HepG2 (cell line): ENCODE results near the gene POFUT2. TPM values are rescaled to one million over a fixed set of nuclear protein-coding genes. Genes with fewer than 3 reads are reported as not detected.

ENCODE experiments used
- DDIT3 ChIP-seq: sonication (generic); formaldehyde crosslinking; IDR thresholded peaks from 2 replicates; pipeline ENCODE4 v1.4.0; 2020; ENCODE audit warnings: mild to moderate bottlenecking, missing genetic modification reagents
- GLI4 ChIP-seq: sonication (generic); formaldehyde crosslinking; IDR thresholded peaks from 2 replicates; pipeline ENCODE4 v1.5.1; 2020; ENCODE audit warnings: missing genetic modification reagents, mild to moderate bottlenecking, moderate library complexity, borderline replicate concordance
- JUN ChIP-seq: sonication (generic); formaldehyde crosslinking; IDR thresholded peaks from 2 replicates; pipeline ENCODE4 v1.4.0; 2020; ENCODE audit warnings: mild to moderate bottlenecking, missing genetic modification reagents
- KDM2A ChIP-seq: sonication (generic); formaldehyde crosslinking; IDR thresholded peaks from 2 replicates; pipeline ENCODE4 v1.4.0; 2020; ENCODE audit warnings: low read depth, missing genetic modification reagents, borderline replicate concordance
- NAIF1 ChIP-seq: sonication (generic); formaldehyde crosslinking; IDR thresholded peaks from 2 replicates; pipeline ENCODE4 v1.5.0; 2020; ENCODE audit warnings: mild to moderate bottlenecking, missing genetic modification reagents, borderline replicate concordance
- NR2F2 ChIP-seq: IDR thresholded peaks from 2 replicates; pipeline ENCODE4 v1.6.1; 2012; ENCODE audit warnings: low read depth, inconsistent platforms, borderline replicate concordance
- RFXANK ChIP-seq: IDR thresholded peaks from 2 replicates; pipeline ENCODE4 v1.6.1; 2016
- SMAD1 ChIP-seq: sonication (generic); formaldehyde crosslinking; IDR thresholded peaks from 2 replicates; pipeline ENCODE4 v1.4.0; 2020; ENCODE audit warnings: missing genetic modification reagents, low read depth, mild to moderate bottlenecking, borderline replicate concordance
- SNAPC2 ChIP-seq: sonication (generic); formaldehyde crosslinking; IDR thresholded peaks from 2 replicates; pipeline ENCODE4 v1.8.1; 2022; ENCODE audit warnings: mild to moderate bottlenecking, missing genetic modification reagents
- SNRNP70 ChIP-seq: fragments of 200-400 bp; formaldehyde crosslinking; IDR thresholded peaks from 2 replicates; pipeline ENCODE4 v1.6.1; 2017; ENCODE audit warnings: mild to moderate bottlenecking, low read depth, low read length, moderate library complexity
- SOX13 ChIP-seq, 3 experiments: fragments of 450-650 bp in 1 of 3; sonication (generic) in 1 of 3; formaldehyde crosslinking in 1 of 3; IDR thresholded peaks in 2 of 3; conservative IDR thresholded peaks in 1 of 3; 2 replicates each; pipeline versions ENCODE4 v1.5.0 to v1.6.1; 2016 to 2020; ENCODE audit warnings: antibody characterized with exemption in 1 of 3, mild to moderate bottlenecking in 1 of 3, missing compliant biosample characterization in 1 of 3, missing genetic modification reagents in 1 of 3, moderate library complexity in 1 of 3
- SRY ChIP-seq: sonication (generic); formaldehyde crosslinking; IDR thresholded peaks from 2 replicates; pipeline ENCODE4 v1.8.0; 2022; ENCODE audit warnings: mild to moderate bottlenecking, missing genetic modification reagents
- TRAFD1 ChIP-seq: sonication (generic); formaldehyde crosslinking; IDR thresholded peaks from 2 replicates; pipeline ENCODE4 v1.5.1; 2020; ENCODE audit warnings: missing genetic modification reagents, mild to moderate bottlenecking, borderline replicate concordance
- YEATS2 ChIP-seq: sonication (generic); formaldehyde crosslinking; IDR thresholded peaks from 2 replicates; pipeline ENCODE4 v1.4.0; 2020; ENCODE audit warnings: missing genetic modification reagents, borderline replicate concordance
- ZNF362 ChIP-seq: sonication (generic); formaldehyde crosslinking; IDR thresholded peaks from 2 replicates; pipeline ENCODE4 v1.4.0; 2020; ENCODE audit warnings: missing genetic modification reagents, mild to moderate bottlenecking, borderline replicate concordance
- ZNF776 ChIP-seq: sonication (generic); formaldehyde crosslinking; IDR thresholded peaks from 2 replicates; pipeline ENCODE4 v1.4.0; 2020; ENCODE audit warnings: mild to moderate bottlenecking, missing genetic modification reagents
- ZNF841 ChIP-seq: sonication (generic); formaldehyde crosslinking; IDR thresholded peaks from 2 replicates; pipeline ENCODE4 v1.8.1; 2023; ENCODE audit warnings: missing genetic modification reagents, borderline replicate concordance
- polyA plus RNA-seq, 8 experiments: library from polyadenylated mRNA; depleted of rRNA in 3 of 8; stranded (reverse) in 7 of 8; unstranded in 1 of 8; fragments of >200 nt; fragmentation: Illumina TruSeq in 4 of 8; extraction: Trizol in 4 of 8; gene quantifications; 2 replicates each; pipeline versions ENCODE4 v1.2.1 to v1.2.3, GENCODE V29; 2011 to 2016; ENCODE audit warnings: low read depth in 4 of 8, missing spikeins in 1 of 8, mixed read lengths in 1 of 8; ENCODE audit not compliant: insufficient read depth in 1 of 8
- total RNA-seq, 5 experiments: library from RNA; depleted of rRNA; stranded (reverse); fragments of >200 nt; fragmentation: Illumina TruSeq; extraction: Trizol; gene quantifications; 2 replicates each; pipeline ENCODE4 v1.2.3, GENCODE V29; 2016; ENCODE audit warnings: low read depth in 1 of 5
- TF ChIP-seq, protein P1 (sequence below), 2 experiments: sonication (generic) in 1 of 2; formaldehyde crosslinking in 1 of 2; IDR thresholded peaks; 2 replicates each; pipeline versions ENCODE4 v1.4.0 to v1.6.1; 2018 to 2020; ENCODE audit warnings: missing genetic modification reagents in 2 of 2, borderline replicate concordance in 1 of 2, low read depth in 1 of 2, mild to moderate bottlenecking in 1 of 2, missing biosample characterization in 1 of 2
- TF ChIP-seq, protein P2 (sequence below): sonication (generic); formaldehyde crosslinking; IDR thresholded peaks from 2 replicates; pipeline ENCODE4 v1.8.1; 2022; ENCODE audit warnings: low read depth, mild to moderate bottlenecking, missing genetic modification reagents

POFUT2 gene
- total and polyA plus RNA-seq, 2 of the 13 experiments (the other 11 are each of a cell fraction or from before 2014, with no cell fraction given) = 22.8 to 24.0 TPM

DNA sequence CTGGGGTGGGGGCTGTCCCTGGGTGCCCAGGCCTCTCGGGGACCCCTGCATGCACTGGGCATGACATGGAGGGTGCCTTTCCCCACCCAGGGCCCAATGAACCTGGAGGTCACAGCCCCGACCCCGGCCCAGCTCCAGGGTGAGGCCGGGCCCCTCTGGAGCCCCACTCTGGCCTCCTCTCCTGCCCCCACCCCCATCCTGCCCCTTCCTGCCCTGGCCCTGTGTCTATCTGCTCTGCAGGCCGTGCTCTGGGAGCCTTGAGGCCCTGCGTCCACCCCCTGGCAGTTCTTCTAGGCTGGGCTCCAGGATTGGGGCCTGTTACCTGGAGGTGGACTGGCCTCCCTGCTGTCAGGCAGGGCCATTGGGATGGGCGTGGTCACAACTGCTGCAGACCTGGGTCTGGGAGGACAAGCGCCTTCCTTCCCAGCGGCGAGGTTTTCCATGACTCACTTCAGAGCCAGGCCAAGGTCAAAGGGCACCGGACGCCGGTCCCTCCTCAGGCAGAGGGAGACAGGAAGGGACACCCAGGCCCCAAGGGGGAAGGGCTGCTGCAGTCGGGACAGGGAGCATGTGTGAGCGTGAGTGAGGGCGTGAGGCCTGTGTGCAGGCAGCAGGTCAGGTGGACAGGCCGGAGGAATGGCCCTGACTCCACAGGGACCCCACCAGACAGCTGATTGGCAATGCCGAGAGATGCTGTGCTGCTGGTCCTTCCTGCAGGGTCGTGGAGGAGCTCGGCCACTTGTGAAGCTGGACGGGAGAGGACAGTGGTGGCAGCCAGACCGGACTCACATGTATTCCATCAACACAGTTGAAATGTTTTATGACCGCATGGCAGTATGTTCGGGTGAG, 31.1 kb upstream of the POFUT2 start (continued):
- TF ChIP-seq ZNF362 (CRISPR knock-in tag) = no peak; the same call in 1 of the 2 replicates
- no peak for TF ChIP-seq RFXANK (CRISPR knock-in tag)
- no peak for TF ChIP-seq GLI4 (CRISPR knock-in tag)
- TF ChIP-seq, protein P1, sequence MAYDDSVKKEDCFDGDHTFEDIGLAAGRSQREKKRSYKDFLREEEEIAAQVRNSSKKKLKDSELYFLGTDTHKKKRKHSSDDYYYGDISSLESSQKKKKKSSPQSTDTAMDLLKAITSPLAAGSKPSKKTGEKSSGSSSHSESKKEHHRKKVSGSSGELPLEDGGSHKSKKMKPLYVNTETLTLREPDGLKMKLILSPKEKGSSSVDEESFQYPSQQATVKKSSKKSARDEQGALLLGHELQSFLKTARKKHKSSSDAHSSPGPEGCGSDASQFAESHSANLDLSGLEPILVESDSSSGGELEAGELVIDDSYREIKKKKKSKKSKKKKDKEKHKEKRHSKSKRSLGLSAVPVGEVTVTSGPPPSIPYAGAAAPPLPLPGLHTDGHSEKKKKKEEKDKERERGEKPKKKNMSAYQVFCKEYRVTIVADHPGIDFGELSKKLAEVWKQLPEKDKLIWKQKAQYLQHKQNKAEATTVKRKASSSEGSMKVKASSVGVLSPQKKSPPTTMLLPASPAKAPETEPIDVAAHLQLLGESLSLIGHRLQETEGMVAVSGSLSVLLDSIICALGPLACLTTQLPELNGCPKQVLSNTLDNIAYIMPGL (CRISPR knock-in tag; IDR thresholded peaks at IDR 0.05; ENCODE audit: borderline replicate concordance in 1 of 2, low read depth in 1 of 2) = peak in 1 of 2 experiments; percentile 50; a peak in 1 of 4 replicates
- TF ChIP-seq, protein P2, sequence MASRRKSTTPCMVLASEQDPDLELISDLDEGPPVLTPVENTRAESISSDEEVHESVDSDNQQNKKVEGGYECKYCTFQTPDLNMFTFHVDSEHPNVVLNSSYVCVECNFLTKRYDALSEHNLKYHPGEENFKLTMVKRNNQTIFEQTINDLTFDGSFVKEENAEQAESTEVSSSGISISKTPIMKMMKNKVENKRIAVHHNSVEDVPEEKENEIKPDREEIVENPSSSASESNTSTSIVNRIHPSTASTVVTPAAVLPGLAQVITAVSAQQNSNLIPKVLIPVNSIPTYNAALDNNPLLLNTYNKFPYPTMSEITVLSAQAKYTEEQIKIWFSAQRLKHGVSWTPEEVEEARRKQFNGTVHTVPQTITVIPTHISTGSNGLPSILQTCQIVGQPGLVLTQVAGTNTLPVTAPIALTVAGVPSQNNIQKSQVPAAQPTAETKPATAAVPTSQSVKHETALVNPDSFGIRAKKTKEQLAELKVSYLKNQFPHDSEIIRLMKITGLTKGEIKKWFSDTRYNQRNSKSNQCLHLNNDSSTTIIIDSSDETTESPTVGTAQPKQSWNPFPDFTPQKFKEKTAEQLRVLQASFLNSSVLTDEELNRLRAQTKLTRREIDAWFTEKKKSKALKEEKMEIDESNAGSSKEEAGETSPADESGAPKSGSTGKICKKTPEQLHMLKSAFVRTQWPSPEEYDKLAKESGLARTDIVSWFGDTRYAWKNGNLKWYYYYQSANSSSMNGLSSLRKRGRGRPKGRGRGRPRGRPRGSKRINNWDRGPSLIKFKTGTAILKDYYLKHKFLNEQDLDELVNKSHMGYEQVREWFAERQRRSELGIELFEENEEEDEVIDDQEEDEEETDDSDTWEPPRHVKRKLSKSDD (CRISPR knock-in tag) = no peak
- peak; percentile 47; the same call in 1 of the 2 replicates for TF ChIP-seq YEATS2 (CRISPR knock-in tag)
- TF ChIP-seq SNAPC2 (CRISPR knock-in tag) = 0 out of 2 replicates have a peak, but pooled peaks have one; percentile 52
- TF ChIP-seq ZNF841 (CRISPR knock-in tag) = no peak
- TF ChIP-seq SOX13 (IDR thresholded peaks at IDR 0.05) = no peak
- TF ChIP-seq SOX13 (CRISPR knock-in tag; conservative IDR thresholded peaks at IDR 0.05 in 1 of 2, IDR thresholded peaks at IDR 0.05 in 1 of 2) = peak in 1 of 2 experiments; percentile 58; a peak in 1 of 4 replicates
- 0 out of 2 replicates have a peak, but pooled peaks have one; percentile 41 for TF ChIP-seq JUN (CRISPR knock-in tag)
- TF ChIP-seq TRAFD1 (CRISPR knock-in tag) = no peak
- TF ChIP-seq SRY = no peak; the same call in 1 of the 2 replicates
- peak; percentile 77 for TF ChIP-seq KDM2A (CRISPR knock-in tag)
- TF ChIP-seq ZNF776 (CRISPR knock-in tag) = no peak
- no peak for TF ChIP-seq NAIF1 (CRISPR knock-in tag)
- no peak for TF ChIP-seq SNRNP70
- no peak; the same call in 1 of the 2 replicates for TF ChIP-seq NR2F2
- no peak for TF ChIP-seq SMAD1 (CRISPR knock-in tag)
- no peak for TF ChIP-seq DDIT3 (CRISPR knock-in tag)
